Neural progenitor cell (in vitro differentiated cells): ENCODE measurements around the gene IL1RAPL1. TPM values are rescaled to one million over a fixed set of nuclear protein-coding genes. Genes with fewer than 3 reads are reported as not detected.

ENCODE experiments used
- DNase-seq: peaks from one replicate; pipeline ENCODE4 v3.0.0-alpha.2; 2016; ENCODE audit warnings: low spot score
- H2AFZ ChIP-seq: fragments of 200-600 bp; sonication (generic); replicated peaks from 2 replicates; pipeline ENCODE4 v1.6.1; 2016; ENCODE audit warnings: antibody characterized with exemption
- H3F3A ChIP-seq: fragments of 200-600 bp; sonication (generic); 2 replicates; pipeline ENCODE4 v1.6.1; 2016; ENCODE audit warnings: antibody characterized with exemption, low read depth
- H3K27ac ChIP-seq: fragments of 200-600 bp; sonication (generic); 2 replicates; pipeline ENCODE4 v1.5.1; 2016; ENCODE audit warnings: mild to moderate bottlenecking
- H3K27me3 ChIP-seq: fragments of 200-600 bp; sonication (generic); 2 replicates; pipeline ENCODE4 v1.6.1; 2016; ENCODE audit warnings: mild to moderate bottlenecking, moderate library complexity
- H3K36me3 ChIP-seq: fragments of 200-600 bp; sonication (generic); 2 replicates; pipeline ENCODE4 v1.5.1; 2016
- H3K4me1 ChIP-seq: fragments of 200-600 bp; sonication (generic); 2 replicates; pipeline ENCODE4 v1.6.1; 2016; ENCODE audit warnings: mixed run types
- H3K4me2 ChIP-seq: fragments of 200-600 bp; sonication (generic); 2 replicates; pipeline ENCODE4 v1.6.1; 2016
- H3K4me3 ChIP-seq: fragments of 200-600 bp; sonication (generic); 2 replicates; pipeline ENCODE4 v1.5.1; 2016
- H3K79me2 ChIP-seq: fragments of 200-600 bp; sonication (generic); 2 replicates; pipeline ENCODE4 v1.6.1; 2016; ENCODE audit warnings: low read depth
- H3K9ac ChIP-seq: fragments of 200-600 bp; sonication (generic); 2 replicates; pipeline ENCODE4 v1.6.1; 2016
- H3K9me3 ChIP-seq: fragments of 200-600 bp; sonication (generic); 2 replicates; pipeline ENCODE4 v1.5.1; 2016; ENCODE audit warnings: low read depth
- H4K20me1 ChIP-seq: fragments of 200-600 bp; sonication (generic); 2 replicates; pipeline ENCODE4 v1.6.1; 2016; ENCODE audit warnings: low read depth
- H3K27ac Mint-ChIP-seq: 3 replicates; pipeline ENCODE4 v1.8.0; 2021; ENCODE audit warnings: mixed read lengths
- H3K27me3 Mint-ChIP-seq: 2 replicates; pipeline ENCODE4 v1.8.0; 2022; ENCODE audit warnings: low read depth, mild to moderate bottlenecking, inconsistent platforms, moderate library complexity, mixed read lengths; ENCODE audit not compliant: insufficient read depth
- H3K36me3 Mint-ChIP-seq: 3 replicates; pipeline ENCODE4 v1.8.0; 2021; ENCODE audit warnings: mixed read lengths
- H3K4me1 Mint-ChIP-seq: 3 replicates; pipeline ENCODE4 v1.8.0; 2021; ENCODE audit warnings: mixed read lengths
- H3K4me3 Mint-ChIP-seq: 3 replicates; pipeline ENCODE4 v1.8.0; 2021; ENCODE audit warnings: mild to moderate bottlenecking, moderate library complexity, mixed read lengths
- H3K9me3 Mint-ChIP-seq: 3 replicates; pipeline ENCODE4 v1.8.0; 2020; ENCODE audit warnings: mixed read lengths
- EZH2 ChIP-seq: fragments of 200-600 bp; sonication (generic); IDR thresholded peaks from 2 replicates; pipeline ENCODE4 v1.6.1; 2017; ENCODE audit warnings: antibody characterized with exemption, mild to moderate bottlenecking, moderate library complexity
- EZH2phosphoT487 ChIP-seq: fragments of 200-600 bp; sonication (generic); IDR thresholded peaks from 2 replicates; pipeline ENCODE4 v1.6.1; 2017; ENCODE audit warnings: antibody characterized with exemption
- total RNA-seq: library from RNA; depleted of rRNA; stranded (reverse); fragments of >200 nt; gene quantifications from 2 replicates; pipeline ENCODE4 v1.2.3, GENCODE V29; 2015; ENCODE audit warnings: low replicate concordance
- TF ChIP-seq, protein P1 (sequence below): fragments of 200-600 bp; sonication (generic); IDR thresholded peaks from 2 replicates; pipeline ENCODE4 v1.5.1; 2017; ENCODE audit warnings: antibody characterized with exemption, mild to moderate bottlenecking

The IL1RAPL1 gene
- total RNA-seq, 1 donor from 2014 or later: 13.4 TPM

- no peaks in the 10 kb centered on the region for H3K36me3 Mint-ChIP-seq
- H3K27ac Mint-ChIP-seq: no peak overlapping the region
- no peak overlapping the region for H3K4me3 Mint-ChIP-seq
Measured at GRCh38 chrX:28876901-28877300, 289.7 kb downstream of the IL1RAPL1 start.

GRCh38 chrX:28880136-28880535, 292.9 kb downstream of the IL1RAPL1 start:
- Histone ChIP-seq H3K4me3 (no peak overlapping the region), H3K9ac (no peak overlapping the region), H2AFZ (no peak overlapping the region), H3K27me3 (no peaks in the 10 kb centered on the region), H3F3A (no peaks in the 10 kb centered on the region), H3K9me3 (peaks cover 7% of the 10 kb centered on the region), H3K4me2 (peak overlapping the region; percentile 41), H3K27ac (peak overlapping the region; percentile 44), H4K20me1 (no peaks in the 10 kb centered on the region), H3K36me3 (no peaks in the 10 kb centered on the region), H3K4me1 (peaks cover 18% of the 10 kb centered on the region), H3K79me2 (no peaks in the 10 kb centered on the region)
- Mint-ChIP-seq H3K27me3 (no peaks in the 10 kb centered on the region), H3K4me3 (no peak overlapping the region), H3K36me3 (no peaks in the 10 kb centered on the region), H3K9me3 (peaks cover 5% of the 10 kb centered on the region), H3K4me1 (peaks cover 7% of the 10 kb centered on the region), H3K27ac (no peak overlapping the region)
- peak; percentile 35 for DNase-seq
- TF ChIP-seq EZH2: no peak
- no peak for TF ChIP-seq EZH2phosphoT487
- TF ChIP-seq, protein P1, sequence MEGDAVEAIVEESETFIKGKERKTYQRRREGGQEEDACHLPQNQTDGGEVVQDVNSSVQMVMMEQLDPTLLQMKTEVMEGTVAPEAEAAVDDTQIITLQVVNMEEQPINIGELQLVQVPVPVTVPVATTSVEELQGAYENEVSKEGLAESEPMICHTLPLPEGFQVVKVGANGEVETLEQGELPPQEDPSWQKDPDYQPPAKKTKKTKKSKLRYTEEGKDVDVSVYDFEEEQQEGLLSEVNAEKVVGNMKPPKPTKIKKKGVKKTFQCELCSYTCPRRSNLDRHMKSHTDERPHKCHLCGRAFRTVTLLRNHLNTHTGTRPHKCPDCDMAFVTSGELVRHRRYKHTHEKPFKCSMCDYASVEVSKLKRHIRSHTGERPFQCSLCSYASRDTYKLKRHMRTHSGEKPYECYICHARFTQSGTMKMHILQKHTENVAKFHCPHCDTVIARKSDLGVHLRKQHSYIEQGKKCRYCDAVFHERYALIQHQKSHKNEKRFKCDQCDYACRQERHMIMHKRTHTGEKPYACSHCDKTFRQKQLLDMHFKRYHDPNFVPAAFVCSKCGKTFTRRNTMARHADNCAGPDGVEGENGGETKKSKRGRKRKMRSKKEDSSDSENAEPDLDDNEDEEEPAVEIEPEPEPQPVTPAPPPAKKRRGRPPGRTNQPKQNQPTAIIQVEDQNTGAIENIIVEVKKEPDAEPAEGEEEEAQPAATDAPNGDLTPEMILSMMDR: no peak

More at GRCh38 chrX:28876901-28877300, 289.7 kb downstream of the IL1RAPL1 start:
- H3K27ac ChIP-seq: no peak overlapping the region
- no peaks in the 10 kb centered on the region for H3K27me3 ChIP-seq
- H4K20me1 ChIP-seq: no peaks in the 10 kb centered on the region
- H3K4me2 ChIP-seq: no peak overlapping the region
- Mint-ChIP-seq H3K27me3 (no peaks in the 10 kb centered on the region), H3K4me1 (peaks cover 7% of the 10 kb centered on the region), H3K9me3 (peaks cover 5% of the 10 kb centered on the region)
- DNase-seq: no peak
- peaks cover 4% of the 10 kb centered on the region for H3K9me3 ChIP-seq
- no peaks in the 10 kb centered on the region for H3K79me2 ChIP-seq
- H2AFZ ChIP-seq: no peak overlapping the region
- H3K36me3 ChIP-seq: no peaks in the 10 kb centered on the region
- TF ChIP-seq EZH2: no peak
- TF ChIP-seq EZH2phosphoT487: no peak
- no peak overlapping the region for H3K9ac ChIP-seq
- H3K4me1 ChIP-seq: peaks cover 18% of the 10 kb centered on the region
- H3F3A ChIP-seq: no peaks in the 10 kb centered on the region
- no peak overlapping the region for H3K4me3 ChIP-seq

DNA sequence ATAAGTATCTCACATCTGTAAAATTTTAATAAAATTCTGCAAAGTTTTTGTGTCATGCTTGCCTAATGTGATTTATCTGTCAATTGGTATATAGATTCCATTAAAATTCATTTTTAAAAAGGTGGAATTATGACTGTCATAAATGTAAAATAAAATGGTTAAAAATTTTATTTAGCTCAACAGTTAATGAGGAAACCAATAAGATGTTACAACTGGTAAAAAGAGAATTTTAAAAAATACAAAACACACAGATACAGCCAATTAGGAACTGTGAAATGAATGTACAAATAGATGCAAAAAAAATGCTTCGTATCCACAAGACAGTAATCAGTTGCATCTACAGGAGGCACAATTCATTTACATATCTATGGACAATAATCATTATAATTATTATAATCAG, 297.6 kb downstream of the IL1RAPL1 start:
- H3K27ac Mint-ChIP-seq: no peak overlapping the region
- H3F3A ChIP-seq: no peaks in the 10 kb centered on the region
- no peak overlapping the region for H3K4me3 Mint-ChIP-seq
- H3K9ac ChIP-seq: no peak overlapping the region
- no peak overlapping the region for H3K27ac ChIP-seq
- H3K36me3 Mint-ChIP-seq: no peaks in the 10 kb centered on the region
- H3K36me3 ChIP-seq: no peaks in the 10 kb centered on the region
- no peak overlapping the region for H3K4me2 ChIP-seq
- peaks cover 4% of the 10 kb centered on the region for H3K9me3 Mint-ChIP-seq
- no peak overlapping the region for H3K4me3 ChIP-seq
- peaks cover 16% of the 10 kb centered on the region for H3K4me1 ChIP-seq
- TF ChIP-seq EZH2phosphoT487 (no peak), EZH2 (no peak)
- TF ChIP-seq, protein P1: no peak
- no peaks in the 10 kb centered on the region for H3K27me3 ChIP-seq
- H3K4me1 Mint-ChIP-seq: peaks cover 9% of the 10 kb centered on the region
- H3K79me2 ChIP-seq: no peaks in the 10 kb centered on the region
- no peaks in the 10 kb centered on the region for H3K27me3 Mint-ChIP-seq
- H2AFZ ChIP-seq: no peak overlapping the region
- H3K9me3 ChIP-seq: peaks cover 3% of the 10 kb centered on the region
- DNase-seq: no peak
- no peaks in the 10 kb centered on the region for H4K20me1 ChIP-seq

GRCh38 chrX:28888416-28888815, 301.2 kb downstream of the IL1RAPL1 start:
- H3K27me3 Mint-ChIP-seq: no peaks in the 10 kb centered on the region
- H3K9me3 Mint-ChIP-seq: no peaks in the 10 kb centered on the region
- H2AFZ ChIP-seq: no peak overlapping the region
- H3K4me3 Mint-ChIP-seq: no peak overlapping the region
- no peaks in the 10 kb centered on the region for H3K36me3 ChIP-seq
- no peaks in the 10 kb centered on the region for H3K79me2 ChIP-seq
- H3K27ac Mint-ChIP-seq: no peak overlapping the region
- no peak overlapping the region for H3K27ac ChIP-seq
- no peak overlapping the region for H3K4me2 ChIP-seq
- no peak for TF ChIP-seq EZH2
- H3K4me1 ChIP-seq: peaks cover 11% of the 10 kb centered on the region
- no peaks in the 10 kb centered on the region for H3F3A ChIP-seq
- no peaks in the 10 kb centered on the region for H3K9me3 ChIP-seq
- no peaks in the 10 kb centered on the region for H3K27me3 ChIP-seq
- H3K4me3 ChIP-seq: no peak overlapping the region
- H3K9ac ChIP-seq: no peak overlapping the region
- DNase-seq: no peak
- H3K36me3 Mint-ChIP-seq: no peaks in the 10 kb centered on the region
- H4K20me1 ChIP-seq: no peaks in the 10 kb centered on the region
- H3K4me1 Mint-ChIP-seq: peaks cover 9% of the 10 kb centered on the region
